CD4-positive, alpha-beta T cell treated with Interleukin-1 beta for 1 hour (primary cell): ENCODE results near the gene PIAS3.

Source experiments
- DNase-seq, 2 donors: peaks; one replicate each; pipeline ENCODE4 v3.0.0-alpha.2; 2020 to 2022

The PIAS3 gene

DNA sequence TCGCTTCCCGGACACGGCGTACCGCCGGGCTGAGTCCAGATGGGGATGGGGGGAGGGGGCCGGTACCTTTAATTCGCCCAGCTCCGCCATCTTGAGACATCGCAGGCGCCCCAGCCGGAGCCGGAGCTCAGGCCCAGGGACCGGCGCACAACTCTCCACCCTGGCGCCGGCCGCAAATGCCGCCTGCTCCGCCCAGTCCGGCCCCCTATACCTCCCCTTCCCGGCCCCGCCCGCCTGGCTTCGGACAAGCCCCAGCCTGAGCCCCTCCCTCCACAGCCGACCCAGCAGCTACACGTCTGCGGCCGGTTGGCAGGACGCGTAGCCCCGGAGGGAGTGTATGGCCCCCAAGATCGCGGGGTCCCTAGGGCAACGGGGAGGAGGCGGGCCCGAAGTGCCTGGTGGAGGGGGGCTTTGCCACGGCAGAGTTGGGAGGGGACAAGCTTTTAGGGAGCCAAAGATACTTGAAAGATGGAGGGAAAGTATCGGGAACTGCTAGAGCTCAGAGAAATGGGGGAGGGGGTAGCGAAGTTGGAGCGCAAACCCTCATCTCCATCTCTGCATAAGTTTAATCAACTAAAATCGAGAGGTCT, at the start of gene PIAS3:
TSS of gene PIAS3 (minus strand) at position 181 of the 590 bp plus-strand sequence. CDS start at position 90, 91 bp downstream.
- DNase-seq: peak; percentile 85 to 86

DNA sequence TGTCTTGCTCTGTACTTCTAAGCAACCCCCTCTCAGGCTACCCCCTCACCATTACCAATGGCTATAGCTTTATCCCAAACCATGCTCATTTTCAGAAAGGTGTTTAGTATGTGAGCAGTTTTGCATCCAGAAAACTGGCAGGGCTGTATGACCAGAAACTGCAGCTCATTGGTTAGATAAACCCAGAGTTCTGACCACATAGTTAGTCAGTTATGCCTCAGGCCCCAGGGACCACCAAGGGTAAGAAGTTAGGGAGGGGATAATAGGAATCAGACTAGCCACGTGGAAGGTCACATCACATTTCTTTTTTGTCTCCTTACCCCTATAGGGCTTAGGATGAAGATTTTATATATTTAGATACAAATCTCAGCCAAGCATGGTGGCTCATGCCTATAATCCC, 49.8 kb upstream of the PIAS3 start:
- DNase-seq: no peak

DNA sequence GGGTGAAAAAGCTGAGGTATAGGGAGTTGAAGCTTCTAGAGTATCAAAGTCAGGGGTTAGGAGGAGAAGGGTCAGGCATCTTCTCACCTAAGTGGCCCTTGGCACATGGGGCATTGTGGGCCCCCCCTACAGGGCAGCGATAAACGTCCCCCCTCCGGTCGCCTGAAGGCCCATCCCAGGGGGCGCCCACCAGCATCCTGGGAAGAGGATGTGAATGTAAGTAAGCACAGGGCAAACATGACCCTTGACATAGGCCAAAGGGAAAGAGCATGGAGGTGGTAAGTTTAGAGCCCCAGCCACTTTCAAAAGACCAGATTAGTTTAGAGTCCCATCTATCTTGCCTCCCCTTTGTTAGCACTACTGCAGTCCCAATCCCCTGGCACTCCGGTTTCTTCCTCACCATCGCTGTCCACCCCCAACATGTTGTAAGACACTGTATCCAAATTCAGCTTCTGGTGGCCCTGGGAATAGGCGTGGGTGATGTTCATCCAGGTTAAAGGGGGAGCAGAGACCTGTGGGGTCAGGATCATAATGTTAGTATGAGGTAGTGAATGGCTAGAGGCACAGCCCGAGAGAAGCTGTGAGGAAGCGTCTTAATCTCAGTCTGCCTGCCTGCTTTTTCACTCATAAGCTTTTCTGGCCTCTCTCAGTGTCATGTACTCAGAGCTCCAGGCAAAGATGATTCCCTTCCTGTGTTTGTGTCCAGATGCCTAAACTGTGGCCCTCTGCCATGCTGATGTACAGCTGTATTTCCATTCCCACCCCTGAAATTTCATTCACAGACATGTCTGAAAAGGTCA, 48.3 kb upstream of the PIAS3 start:
- no peak for DNase-seq

DNA sequence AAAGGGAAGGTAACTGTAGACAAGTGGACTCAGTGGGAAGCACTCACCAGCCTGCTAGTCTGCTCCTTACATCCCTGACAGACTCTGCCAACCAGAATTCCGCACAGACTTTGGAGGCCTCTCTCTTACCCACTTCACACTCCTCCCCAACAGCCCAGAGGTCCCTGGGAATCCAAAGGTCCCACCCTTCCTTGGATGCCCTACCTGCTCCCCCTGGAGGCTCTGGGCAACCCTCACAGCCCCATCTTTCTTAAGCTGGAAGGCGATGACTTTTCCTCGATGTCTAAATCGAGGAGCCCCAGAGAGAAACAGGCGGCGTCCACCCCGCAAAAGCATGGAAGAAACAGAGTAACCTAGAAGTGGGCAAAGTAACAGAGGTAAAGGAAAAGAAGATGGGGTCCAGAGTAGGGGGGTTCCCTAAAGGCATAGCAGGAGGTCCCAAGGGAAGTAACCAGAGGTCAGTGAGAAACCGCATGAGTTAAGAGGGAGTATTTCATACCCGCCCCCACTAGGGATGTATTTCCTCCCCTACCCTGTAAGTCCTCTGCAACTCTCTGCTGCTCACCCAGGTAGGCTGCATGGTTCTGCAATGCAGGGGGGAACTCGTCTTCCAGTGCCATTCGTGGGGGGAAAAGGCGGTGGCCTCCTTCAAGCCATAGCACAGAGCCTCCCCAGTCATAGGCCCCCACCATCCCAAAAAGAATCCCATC, 42.6 kb upstream of the PIAS3 start:
- DNase-seq: no peak

DNA sequence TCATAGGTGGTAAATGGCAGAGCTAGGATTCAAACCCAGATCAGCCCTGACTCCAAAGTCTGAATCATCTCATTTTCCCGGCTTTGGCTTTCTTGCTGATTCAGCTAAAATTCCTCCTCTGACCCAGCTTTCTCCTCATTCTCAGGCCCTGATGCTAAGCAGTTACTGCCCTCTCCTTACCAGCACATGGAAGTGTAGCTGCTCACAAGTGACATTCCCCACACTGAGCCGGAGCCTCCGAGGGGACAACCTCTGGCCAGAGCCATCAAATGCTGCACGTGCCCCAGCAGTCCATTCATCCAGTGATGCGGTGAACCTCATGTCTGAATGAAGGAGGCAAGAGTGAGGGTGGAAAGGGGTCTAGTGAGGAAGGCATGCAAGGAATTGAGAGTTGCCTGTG, 39.9 kb upstream of the PIAS3 start:
- DNase-seq: no peak

DNA sequence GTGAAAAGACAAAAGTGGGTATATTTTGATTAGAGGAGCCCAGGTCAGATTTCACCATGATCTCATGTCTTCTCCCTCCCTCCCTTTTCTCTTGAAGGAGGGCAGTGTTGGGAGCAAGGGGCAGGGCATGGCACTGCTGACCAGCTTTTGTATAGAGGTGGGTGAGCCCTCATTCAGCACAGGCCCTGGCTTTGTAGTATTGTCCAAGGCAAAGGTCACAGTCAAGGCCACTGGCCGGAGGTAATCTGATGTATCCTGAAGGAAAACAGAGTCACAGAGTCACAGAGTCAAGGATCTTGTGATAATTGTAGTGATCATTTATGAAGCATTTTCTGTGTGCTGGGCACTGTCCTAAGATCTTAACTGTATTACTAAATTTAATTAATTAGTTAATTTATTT, 39.1 kb upstream of the PIAS3 start:
- DNase-seq: no peak

DNA sequence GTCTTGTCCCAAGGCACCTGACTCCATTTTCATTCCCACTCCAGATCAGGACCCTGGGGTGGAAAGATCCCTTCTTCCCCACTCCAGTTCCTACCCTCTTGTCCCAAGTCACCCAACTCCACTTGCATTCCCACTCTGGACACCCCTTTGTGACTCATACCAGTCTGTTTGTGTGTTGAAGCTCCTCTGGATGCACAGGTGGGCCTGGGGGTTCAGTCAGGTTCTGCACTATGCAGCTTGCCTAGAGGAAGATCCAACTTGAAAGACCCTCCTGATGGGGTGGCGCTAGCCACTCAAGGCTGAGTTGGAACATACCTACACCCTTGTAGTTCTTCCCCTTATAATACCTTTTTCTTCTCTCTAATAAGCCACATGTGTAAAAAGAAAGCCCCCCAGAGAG, 36.6 kb upstream of the PIAS3 start:
- DNase-seq: no peak

DNA sequence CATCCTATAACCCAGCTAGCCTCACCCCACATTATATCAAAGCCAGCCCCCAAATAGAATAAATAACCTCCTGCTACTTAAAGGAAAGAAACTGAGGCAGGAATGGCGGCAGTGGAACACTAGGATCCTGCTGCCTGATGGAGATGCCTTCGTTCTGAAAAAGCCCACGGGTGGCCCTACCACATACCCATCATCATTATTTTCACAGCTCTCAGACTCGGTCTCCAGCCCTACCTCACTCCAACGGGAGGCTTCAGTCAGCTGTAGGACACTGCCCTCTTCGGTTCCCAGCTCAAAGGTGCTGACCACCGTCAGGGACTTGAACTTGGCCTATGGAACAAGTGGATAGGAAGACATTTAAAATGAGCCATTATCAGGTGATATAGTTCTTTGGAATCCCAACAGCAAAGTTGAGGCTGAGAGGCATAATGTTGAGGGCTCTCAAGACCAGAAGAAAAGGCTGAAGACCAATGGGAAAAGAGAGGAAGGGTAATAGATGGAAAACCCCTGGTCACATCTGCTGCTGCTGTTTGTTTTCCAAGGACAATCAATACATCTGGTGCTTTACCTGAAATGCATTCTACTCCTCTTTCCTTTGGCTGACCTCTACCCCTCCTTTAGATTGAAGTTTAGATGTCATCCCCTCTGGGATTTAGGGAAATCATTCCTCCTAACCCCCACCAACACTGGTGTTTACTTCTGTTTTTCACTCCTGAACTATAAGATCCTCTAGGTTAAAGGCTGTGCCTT, 34.6 kb upstream of the PIAS3 start:
- DNase-seq: no peak

DNA sequence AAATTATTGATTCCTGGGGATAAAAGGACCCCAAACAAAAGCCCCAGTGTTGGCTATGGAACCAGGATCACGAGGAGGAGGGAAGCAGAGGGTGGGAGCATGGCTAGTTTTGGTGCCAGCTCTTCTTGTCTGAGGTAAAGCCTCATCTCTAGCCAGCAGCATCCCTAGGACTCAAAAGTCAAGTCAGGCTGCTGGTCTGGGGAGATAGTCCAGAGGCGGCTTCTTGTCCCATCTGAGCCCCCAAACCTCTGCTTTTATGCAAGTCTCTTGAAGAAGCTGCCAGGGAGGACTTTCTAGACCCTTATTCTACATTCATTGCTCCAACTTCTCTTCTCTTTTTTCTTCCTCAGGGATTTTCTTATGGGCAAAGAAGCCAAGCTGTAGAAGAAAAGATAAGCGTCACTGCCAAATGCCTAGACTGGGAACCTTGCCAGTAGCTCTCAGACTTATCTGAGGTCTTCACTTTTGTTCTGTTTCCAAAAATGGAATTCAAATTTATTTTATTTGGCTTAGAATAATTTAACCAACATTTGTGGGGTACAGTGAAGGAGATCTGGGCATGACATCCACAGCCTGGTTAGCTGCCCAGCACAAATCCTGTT, 33.7 kb upstream of the PIAS3 start:
- no peak for DNase-seq

DNA sequence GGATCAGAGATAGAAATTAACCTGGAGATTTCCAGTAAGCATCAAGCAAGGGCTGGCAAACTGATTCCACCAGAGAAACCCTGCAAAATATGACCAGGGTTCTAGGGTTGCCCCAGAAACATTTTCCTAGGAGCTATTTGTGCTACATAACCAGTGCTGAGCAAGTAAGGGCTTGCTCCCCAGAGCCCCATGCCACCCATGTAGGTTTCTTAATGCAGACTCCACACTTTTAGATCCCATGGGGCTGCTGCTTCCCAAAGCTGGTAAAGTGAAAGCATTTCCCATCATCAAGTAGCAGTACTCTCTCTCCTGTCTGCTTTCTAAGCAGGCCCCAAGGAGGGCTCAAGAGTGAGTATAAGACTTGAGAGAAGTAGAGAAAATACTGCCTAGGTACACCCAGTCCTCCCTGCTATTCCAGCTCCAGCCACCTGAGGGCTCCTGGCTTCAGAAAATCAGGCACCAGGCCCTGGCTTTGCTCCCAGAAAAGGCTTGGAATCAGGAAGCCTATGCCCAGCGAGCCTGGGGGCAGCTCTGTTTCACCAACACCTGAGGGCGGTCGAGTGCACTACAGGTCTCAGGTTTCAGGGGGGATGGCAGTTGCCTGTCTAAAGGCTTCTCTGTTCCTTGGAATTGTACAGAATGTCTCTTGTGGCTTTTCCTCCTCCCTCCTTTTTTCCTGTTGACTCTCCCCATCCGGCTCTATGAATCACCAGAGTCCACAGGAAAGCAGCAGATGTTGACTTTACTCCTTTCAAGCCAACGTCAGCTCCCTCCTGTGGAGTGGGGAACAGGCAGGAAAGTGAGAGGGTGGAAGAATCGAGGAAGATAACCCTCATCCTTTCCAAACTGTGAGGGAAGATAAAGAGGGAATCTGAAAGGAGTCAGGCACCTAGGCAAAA, 33.0 kb upstream of the PIAS3 start:
- DNase-seq: peak; percentile 46 to 53

DNA sequence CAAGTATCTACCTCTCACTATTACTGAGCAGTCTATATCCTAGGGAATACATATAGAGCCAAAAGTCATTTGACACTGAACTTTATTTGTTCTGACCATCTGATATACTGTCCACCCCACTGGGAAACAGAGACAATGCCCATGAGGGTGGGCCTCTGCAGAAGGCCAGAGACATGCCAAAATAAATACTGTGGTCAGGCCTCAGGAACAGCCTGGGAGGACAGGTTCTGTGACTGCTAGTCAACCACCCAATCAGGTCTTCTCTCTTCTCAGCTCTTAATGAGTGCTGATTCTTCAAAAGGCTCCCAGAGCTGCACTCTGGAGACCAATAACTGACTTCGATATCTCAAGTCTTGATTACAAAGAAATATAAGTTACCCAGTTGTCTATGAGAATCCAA, 32.3 kb upstream of the PIAS3 start:
- no peak for DNase-seq

DNA sequence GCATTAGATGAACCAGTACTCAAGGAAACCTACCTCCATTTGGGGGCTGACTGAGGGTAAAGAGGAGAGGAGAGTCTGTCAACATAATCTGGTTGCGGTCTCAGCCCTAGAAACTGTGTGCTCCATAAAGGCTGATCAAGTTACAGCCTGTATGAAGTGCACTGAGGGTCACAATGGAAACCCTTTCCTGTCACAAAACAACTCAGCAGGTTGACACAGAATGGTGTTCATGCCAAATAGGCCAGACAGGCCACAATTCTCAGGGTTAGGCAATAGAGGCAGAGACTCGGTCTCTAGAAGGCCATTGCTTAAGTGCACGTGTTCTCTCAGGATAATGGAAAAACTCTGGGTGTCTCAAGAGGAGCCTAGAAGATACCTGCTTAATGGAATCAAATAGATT, 30.8 kb upstream of the PIAS3 start:
- no peak for DNase-seq

DNA sequence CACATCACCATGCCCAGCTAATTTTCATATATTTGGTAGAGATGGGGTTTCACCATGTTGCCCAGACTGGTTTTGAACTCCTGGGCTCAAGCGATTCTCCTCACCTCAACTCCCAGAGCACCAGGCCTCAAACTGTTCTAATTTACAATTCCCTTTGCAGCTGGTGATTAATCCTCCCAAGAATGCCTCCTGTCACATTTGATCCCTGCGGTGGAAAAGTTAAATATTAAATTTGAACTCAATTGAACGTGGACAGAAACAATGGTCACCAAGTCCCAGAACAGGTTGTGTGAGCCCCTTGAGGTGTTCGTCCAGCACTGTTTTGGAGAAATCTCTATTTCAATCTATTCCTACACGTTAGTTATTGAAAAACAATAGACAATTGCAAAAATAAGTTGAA, 28.8 kb upstream of the PIAS3 start:
- DNase-seq: no peak

DNA sequence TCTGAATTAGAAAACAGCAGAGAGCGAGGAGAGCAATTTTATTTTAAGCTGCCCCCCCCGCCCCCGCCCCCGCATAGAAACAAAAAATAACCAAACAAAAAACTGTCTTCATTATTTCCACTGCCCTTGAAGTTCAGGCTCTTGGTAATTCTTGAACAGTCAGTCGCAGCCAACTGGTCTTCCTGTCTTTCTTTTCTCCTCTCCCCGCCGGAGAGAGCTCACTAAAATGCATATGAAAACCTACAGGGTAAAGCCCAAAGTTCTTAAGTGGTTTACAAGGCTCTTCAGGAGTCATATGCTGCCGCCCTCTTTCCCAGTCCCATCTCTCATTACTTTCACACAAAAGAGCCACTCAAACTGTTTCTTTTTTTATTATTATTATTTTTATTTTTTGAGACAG, 27.9 kb upstream of the PIAS3 start:
- no peak for DNase-seq

DNA sequence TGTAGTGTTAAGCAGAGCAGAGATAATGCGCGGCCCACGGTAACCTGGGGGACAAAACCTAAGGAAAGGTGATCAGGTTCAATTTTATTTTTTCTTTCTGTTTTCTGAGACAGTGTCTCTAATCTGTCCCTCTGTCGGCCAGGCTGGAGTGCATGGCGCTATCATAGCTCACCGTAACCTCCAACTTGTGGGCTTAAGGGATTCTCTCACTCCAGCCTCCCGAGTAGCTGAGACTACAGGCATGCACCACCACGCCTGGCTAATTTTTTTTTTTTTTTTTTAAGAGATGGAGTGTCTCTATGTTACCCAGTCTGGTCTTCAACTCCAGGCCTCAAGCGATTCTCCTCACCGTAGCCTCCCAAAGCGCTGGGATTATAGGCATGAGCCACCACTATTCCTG, 27.5 kb upstream of the PIAS3 start:
- DNase-seq: no peak

DNA sequence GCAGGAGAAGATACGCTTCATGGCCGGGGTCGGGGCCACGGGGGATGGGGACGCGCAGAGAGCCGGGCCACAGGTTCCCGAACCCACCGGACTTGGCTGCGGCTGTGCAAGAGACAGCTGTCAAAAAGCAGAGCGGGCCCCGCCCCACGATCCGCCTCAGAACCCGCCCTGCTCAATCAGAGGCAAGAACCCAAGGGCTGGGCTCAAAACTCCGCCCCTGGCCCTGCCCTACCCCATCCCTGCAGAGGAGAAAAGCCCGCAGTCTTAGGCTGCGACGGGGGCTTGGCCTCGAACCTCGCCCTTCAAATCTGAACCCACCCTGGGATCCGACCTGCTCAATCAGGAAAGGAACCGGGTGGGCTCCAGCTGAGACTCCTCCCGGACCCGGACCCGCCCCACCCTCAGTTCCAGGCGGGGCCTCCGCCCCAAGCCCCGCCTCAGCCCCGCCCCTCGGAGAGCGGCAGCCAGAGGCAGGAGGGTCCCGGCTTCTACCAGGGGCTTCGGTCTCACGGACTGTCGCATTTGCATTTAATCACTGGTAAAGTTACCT, 26.9 kb upstream of the PIAS3 start, which contains the start of gene ANKRD35:
TSS of gene ANKRD35 (minus strand) at position 129 of the 550 bp plus-strand sequence. CDS start at position 21, 108 bp downstream.
- peak; percentile 85 to 87 for DNase-seq

DNA sequence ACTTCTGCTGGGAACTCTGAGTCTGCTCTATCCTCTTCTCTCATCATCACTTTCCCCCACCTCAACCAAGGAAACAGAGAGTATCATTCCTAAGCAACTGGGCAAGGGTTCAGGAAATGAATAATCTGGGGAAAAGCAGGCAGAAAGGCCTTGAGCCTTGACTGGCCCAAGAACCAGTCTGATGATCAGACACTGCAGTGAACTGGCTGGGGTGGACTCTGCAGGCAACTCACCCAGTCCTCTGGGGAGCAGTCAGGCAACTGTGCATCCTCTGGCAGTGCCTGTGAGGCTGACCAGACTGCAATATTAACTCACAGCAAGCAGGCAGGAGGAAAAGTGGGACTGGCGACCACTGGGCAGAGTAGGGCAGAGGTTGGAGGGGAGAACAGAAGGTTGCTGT, 25.8 kb upstream of the PIAS3 start:
- no peak for DNase-seq

DNA sequence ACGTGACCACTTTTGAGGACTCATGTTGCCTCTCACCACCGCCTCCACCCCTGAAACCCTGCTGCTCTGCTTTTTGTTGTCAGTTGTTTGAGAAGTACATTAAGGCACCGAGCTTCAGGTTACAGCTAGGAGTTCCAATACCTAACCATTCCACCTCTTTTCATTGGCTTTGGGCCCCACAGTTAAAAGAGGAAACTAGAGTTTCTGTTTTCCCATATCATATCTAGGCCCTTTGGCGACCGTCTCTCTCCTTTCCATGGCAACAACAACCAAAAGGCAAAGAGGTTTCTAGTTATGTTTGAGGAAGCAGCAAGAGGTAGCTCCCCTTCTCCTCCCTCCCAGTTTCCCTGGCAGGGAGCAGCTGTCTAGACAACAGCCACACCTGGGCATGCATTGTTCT, 20.9 kb upstream of the PIAS3 start:
- DNase-seq: no peak

DNA sequence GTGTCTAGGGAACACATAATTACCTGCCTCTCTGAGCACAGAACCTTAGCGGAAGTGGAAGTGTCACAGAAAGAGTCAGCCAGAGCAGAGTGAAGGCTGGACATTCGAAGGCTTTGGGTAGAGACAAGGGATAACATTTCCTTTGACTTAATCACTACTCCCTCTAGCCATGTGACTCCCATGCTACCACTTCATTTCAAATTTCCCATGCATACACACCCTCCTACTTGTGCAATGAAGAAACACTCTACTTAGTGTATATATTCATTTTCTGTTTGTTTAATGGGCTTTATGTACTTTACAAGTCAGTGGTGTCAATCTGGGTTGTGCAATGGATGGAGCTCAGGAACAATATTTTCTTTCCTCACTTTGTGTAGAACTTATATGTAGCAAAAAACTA, 19.8 kb upstream of the PIAS3 start:
- no peak for DNase-seq

DNA sequence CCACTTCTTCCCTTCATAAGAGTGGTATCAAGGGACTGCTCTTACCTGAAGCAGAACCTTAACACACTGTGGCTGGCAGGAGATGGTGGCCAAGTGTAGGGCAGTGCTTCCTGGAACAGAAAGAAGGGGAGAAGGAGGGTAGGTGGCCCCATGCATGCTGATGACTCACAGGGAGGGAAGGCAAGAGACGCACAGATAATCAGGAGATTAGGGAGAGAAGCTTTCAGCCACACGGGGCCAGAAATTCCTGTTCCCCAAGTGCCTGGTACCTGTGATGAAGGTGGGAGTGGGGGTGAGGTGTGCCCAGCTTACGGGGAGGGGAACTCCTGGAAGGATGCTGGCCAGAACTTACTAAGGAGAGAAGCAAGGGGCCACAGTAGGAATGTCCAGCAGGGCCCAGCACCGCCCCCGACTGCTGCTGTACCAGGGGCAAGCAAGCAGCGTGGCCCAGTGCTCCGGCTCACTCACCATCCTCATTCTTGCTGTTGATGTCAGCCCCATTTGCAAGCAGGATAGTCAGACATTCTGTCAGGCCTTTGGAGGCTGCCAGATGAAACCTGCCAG, 19.1 kb upstream of the PIAS3 start:
- DNase-seq: no peak

DNA sequence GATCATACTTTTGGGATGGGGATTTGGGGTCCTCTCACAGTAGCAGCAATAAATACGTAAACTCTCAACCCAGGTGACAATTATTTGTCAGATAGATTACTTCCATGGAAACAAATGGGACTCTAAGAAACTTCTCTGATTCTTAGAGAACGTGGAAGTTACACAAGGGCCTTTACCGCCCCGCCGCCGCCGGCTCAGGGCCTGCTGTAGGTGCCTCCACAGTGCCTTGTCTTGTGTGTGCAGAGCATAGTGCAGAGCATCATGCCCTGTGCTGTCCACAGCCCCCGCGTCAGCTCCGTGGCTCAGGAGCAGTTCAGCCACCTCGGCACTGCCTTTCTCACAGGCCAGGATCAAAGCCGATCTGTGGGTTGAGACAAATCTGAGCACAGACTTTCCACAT, 15.8 kb upstream of the PIAS3 start:
- no peak for DNase-seq
